ENCODE measurements around the gene UBLCP1. TPM values are rescaled to one million over a fixed set of nuclear protein-coding genes. Genes with fewer than 3 reads are reported as not detected.

UBLCP1 gene, protein sequence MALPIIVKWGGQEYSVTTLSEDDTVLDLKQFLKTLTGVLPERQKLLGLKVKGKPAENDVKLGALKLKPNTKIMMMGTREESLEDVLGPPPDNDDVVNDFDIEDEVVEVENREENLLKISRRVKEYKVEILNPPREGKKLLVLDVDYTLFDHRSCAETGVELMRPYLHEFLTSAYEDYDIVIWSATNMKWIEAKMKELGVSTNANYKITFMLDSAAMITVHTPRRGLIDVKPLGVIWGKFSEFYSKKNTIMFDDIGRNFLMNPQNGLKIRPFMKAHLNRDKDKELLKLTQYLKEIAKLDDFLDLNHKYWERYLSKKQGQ
- total RNA-seq (1 to 10 TPM; 6.1 to 9.5 TPM), polyA plus RNA-seq (1 to 10 TPM; 6.7 to 8.4 TPM)

DNA sequence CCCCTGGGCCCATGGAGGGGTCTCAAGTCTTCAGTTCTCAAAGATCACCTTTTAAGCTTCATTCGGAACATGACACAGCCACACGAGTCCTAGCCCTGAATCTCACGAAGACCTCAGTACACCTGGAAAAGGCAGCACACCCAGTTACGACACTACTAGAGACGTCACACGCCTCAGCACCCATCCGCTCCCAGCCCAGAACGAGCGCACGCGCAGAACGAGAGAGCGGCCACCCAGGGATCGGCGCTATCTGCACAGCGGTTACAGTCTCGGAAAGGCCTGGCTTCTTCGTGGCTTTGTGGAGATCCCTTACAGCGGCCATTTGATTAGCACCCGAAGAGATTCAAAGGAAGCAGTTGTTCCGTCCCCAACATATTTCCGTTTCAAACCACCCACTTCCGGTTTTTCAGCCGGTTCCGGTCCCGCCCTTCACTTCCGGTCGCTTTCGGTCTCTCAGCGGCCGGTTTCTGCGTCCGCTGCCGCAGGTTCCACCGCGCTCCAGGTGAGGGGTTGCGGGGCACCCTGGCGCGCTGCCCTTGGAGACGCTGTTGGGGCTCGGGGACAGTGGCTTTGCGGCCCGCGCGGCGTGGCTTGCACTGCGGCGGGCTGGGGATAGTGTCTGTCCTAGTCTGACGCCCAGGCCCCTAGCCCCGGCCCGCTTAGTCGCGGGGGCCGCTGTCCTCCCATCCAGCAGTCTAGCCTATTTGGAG is at the start of gene UBLCP1:
Gene UBLCP1, plus strand, starts transcription at position 432 of the 710 bp plus-strand sequence. CDS start 5,626 bp downstream, outside the sequence.
- H3K27me3 ChIP-seq (ENCODE audit: control insufficient read depth in 4 of 4, insufficient read depth in 4 of 4, low read length in 3 of 4), result peaks cover 0 to 1% (median 0%) of the 10 kb centered on the region in 4 donors
- WGBS, result under 1% methylated on average over 54 of the region's 54 CpGs
- DNase-seq (ENCODE audit: low spot score), result peak; percentile 84
- peak within 1 kb of the TSS; percentile 75 for H3K9ac ChIP-seq (ENCODE audit: low read depth in 1 of 2, low read length in 2 of 2)
- TF ChIP-seq SP1 (IDR thresholded peaks at IDR 0.05) (peak; percentile 46), FOXA2 (IDR thresholded peaks at IDR 0.05) (no peak), TAF1 (conservative IDR thresholded peaks at IDR 0.05) (no peak), JUND (IDR thresholded peaks at IDR 0.05) (no peak), RXRA (IDR thresholded peaks at IDR 0.05) (no peak), NR2F2 (IDR thresholded peaks at IDR 0.05) (no peak), YY1 (IDR thresholded peaks at IDR 0.05) (peak; percentile 89), RAD21 (IDR thresholded peaks at IDR 0.05) (peak; percentile 26 to 49), HNF4A (conservative IDR thresholded peaks at IDR 0.05) (no peak), HNF4G (IDR thresholded peaks at IDR 0.05) (no peak), GABPA (IDR thresholded peaks at IDR 0.05 in 1 of 2, conservative IDR thresholded peaks at IDR 0.05 in 1 of 2) (peak; percentile 98 to 99), FOXA1 (IDR thresholded peaks at IDR 0.05) (no peak), EGR1 (IDR thresholded peaks at IDR 0.05; ENCODE audit: low read depth in 2 of 2) (peak; percentile 27 to 54)
- TF ChIP-seq, protein P1, sequence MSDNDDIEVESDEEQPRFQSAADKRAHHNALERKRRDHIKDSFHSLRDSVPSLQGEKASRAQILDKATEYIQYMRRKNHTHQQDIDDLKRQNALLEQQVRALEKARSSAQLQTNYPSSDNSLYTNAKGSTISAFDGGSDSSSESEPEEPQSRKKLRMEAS (IDR thresholded peaks at IDR 0.05), result peak; percentile 68
- TF ChIP-seq, protein P2, sequence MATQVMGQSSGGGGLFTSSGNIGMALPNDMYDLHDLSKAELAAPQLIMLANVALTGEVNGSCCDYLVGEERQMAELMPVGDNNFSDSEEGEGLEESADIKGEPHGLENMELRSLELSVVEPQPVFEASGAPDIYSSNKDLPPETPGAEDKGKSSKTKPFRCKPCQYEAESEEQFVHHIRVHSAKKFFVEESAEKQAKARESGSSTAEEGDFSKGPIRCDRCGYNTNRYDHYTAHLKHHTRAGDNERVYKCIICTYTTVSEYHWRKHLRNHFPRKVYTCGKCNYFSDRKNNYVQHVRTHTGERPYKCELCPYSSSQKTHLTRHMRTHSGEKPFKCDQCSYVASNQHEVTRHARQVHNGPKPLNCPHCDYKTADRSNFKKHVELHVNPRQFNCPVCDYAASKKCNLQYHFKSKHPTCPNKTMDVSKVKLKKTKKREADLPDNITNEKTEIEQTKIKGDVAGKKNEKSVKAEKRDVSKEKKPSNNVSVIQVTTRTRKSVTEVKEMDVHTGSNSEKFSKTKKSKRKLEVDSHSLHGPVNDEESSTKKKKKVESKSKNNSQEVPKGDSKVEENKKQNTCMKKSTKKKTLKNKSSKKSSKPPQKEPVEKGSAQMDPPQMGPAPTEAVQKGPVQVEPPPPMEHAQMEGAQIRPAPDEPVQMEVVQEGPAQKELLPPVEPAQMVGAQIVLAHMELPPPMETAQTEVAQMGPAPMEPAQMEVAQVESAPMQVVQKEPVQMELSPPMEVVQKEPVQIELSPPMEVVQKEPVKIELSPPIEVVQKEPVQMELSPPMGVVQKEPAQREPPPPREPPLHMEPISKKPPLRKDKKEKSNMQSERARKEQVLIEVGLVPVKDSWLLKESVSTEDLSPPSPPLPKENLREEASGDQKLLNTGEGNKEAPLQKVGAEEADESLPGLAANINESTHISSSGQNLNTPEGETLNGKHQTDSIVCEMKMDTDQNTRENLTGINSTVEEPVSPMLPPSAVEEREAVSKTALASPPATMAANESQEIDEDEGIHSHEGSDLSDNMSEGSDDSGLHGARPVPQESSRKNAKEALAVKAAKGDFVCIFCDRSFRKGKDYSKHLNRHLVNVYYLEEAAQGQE (IDR thresholded peaks at IDR 0.05), result peak; percentile 10
- TF ChIP-seq, protein P3, sequence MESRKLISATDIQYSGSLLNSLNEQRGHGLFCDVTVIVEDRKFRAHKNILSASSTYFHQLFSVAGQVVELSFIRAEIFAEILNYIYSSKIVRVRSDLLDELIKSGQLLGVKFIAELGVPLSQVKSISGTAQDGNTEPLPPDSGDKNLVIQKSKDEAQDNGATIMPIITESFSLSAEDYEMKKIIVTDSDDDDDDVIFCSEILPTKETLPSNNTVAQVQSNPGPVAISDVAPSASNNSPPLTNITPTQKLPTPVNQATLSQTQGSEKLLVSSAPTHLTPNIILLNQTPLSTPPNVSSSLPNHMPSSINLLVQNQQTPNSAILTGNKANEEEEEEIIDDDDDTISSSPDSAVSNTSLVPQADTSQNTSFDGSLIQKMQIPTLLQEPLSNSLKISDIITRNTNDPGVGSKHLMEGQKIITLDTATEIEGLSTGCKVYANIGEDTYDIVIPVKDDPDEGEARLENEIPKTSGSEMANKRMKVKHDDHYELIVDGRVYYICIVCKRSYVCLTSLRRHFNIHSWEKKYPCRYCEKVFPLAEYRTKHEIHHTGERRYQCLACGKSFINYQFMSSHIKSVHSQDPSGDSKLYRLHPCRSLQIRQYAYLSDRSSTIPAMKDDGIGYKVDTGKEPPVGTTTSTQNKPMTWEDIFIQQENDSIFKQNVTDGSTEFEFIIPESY (IDR thresholded peaks at IDR 0.05), result no peak
- TF ChIP-seq, protein P4, sequence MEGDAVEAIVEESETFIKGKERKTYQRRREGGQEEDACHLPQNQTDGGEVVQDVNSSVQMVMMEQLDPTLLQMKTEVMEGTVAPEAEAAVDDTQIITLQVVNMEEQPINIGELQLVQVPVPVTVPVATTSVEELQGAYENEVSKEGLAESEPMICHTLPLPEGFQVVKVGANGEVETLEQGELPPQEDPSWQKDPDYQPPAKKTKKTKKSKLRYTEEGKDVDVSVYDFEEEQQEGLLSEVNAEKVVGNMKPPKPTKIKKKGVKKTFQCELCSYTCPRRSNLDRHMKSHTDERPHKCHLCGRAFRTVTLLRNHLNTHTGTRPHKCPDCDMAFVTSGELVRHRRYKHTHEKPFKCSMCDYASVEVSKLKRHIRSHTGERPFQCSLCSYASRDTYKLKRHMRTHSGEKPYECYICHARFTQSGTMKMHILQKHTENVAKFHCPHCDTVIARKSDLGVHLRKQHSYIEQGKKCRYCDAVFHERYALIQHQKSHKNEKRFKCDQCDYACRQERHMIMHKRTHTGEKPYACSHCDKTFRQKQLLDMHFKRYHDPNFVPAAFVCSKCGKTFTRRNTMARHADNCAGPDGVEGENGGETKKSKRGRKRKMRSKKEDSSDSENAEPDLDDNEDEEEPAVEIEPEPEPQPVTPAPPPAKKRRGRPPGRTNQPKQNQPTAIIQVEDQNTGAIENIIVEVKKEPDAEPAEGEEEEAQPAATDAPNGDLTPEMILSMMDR (IDR thresholded peaks at IDR 0.05; ENCODE audit: low read depth, low read length, missing input control), result no peak
- TF ChIP-seq, protein P5, sequence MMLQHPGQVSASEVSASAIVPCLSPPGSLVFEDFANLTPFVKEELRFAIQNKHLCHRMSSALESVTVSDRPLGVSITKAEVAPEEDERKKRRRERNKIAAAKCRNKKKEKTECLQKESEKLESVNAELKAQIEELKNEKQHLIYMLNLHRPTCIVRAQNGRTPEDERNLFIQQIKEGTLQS (IDR thresholded peaks at IDR 0.05), result no peak
- no peaks in the 10 kb centered on the region for H3K9me3 ChIP-seq (ENCODE audit: control insufficient read depth in 4 of 4, low read length in 3 of 4)
- peak within 1 kb of the TSS; percentile 74 to 94 (median 82) for H3K4me3 ChIP-seq (ENCODE audit: low read depth in 1 of 3, low read length in 3 of 3)
- peak within 1 kb of the TSS; percentile 76 to 88 for H3K27ac ChIP-seq (ENCODE audit: low read depth in 1 of 2, low read length in 2 of 2)
- H3K36me3 ChIP-seq (ENCODE audit: control insufficient read depth in 4 of 4, insufficient read depth in 3 of 4, low read depth in 1 of 4, low read length in 3 of 4), result no peaks in the 10 kb centered on the region
- H3K4me1 ChIP-seq (ENCODE audit: control insufficient read depth in 4 of 4, insufficient read depth in 4 of 4, low read length in 3 of 4), result peaks cover 7 to 21% (median 12%) of the 10 kb centered on the region in 4 donors
